K562 (cell line): ENCODE measurements around the gene NOD2. TPM values are rescaled to one million over a fixed set of nuclear protein-coding genes. Genes with fewer than 3 reads are reported as not detected.

Experiments used
- ZBTB40 ChIP-seq, 2 experiments: fragments of 450-650 bp in 1 of 2; sonication (generic) in 1 of 2; formaldehyde crosslinking in 1 of 2; IDR thresholded peaks; 2 replicates each; pipeline versions ENCODE4 v1.7.1 to v1.9.0; 2016 to 2022; ENCODE audit warnings: inconsistent platforms in 1 of 2, mild to moderate bottlenecking in 1 of 2, missing genetic modification reagents in 1 of 2
- ZNF239 ChIP-seq: fragments of 250-450 bp; sonication (Bioruptor Pico); IDR thresholded peaks from 2 replicates; pipeline ENCODE4 v1.4.0; 2020; ENCODE audit warnings: mild to moderate bottlenecking
- polyA plus RNA-seq, 8 experiments: library from polyadenylated mRNA; depleted of rRNA in 4 of 8; stranded (reverse) in 5 of 8; unstranded in 3 of 8; fragments of >200 nt; fragmentation: Nextera tagmentation in 2 of 8; fragmentation: Illumina TruSeq in 1 of 8; extraction: Ambion mirVana in 2 of 8; extraction: Trizol in 1 of 8; gene quantifications; 2 replicates each; pipeline versions ENCODE4 v1.2.1 to v1.2.3, GENCODE V29; 2011 to 2014; ENCODE audit warnings: inconsistent platforms in 1 of 8, missing spikeins in 1 of 8
- total RNA-seq, 7 experiments: library from RNA; depleted of rRNA in 6 of 7; stranded (reverse); fragments of >200 nt in 6 of 7; fragmentation: Illumina TruSeq in 2 of 7; extraction: Trizol in 2 of 7; gene quantifications; 2 replicates each; pipeline versions ENCODE4 v1.2.1 to v1.2.3, GENCODE V29; 2011 to 2021; ENCODE audit warnings: low replicate concordance in 1 of 7

NOD2 gene
- total and polyA plus RNA-seq, 9 of the 15 experiments (the other 6 are each of a cell fraction or from before 2014, with no cell fraction given), result 0.04 TPM; not detected in 8

- TF ChIP-seq ZBTB40 (IDR thresholded peaks at IDR 0.05) (no peak), ZBTB40 (CRISPR knock-in tag; IDR thresholded peaks at IDR 0.05) (no peak), ZNF239 (no peak)
Measured at GRCh38 chr16:50774960-50775359, 81.6 kb downstream of the NOD2 start (continued).
